ENCODE results near the gene FOXJ3. TPM values are rescaled to one million over a fixed set of nuclear protein-coding genes. Genes with fewer than 3 reads are reported as not detected.

FOXJ3 gene
- total and polyA plus RNA-seq, 10 donors, result 8.9 to 85.8 (median 57.3) TPM

GRCh38 chr1:42167611-42168390 is 167.2 kb downstream of the FOXJ3 start:
- DNase-seq, result no peak
- peaks cover 0 to 11% (median 0%) of the 10 kb centered on the region in 7 donors for H3K27me3 ChIP-seq (replicated peaks in 1 of 7)
- no peaks in the 10 kb centered on the region for H3K9me3 ChIP-seq
- peak overlapping the region in 2 of 8 donors; percentile 2 to 11 for H3K27ac ChIP-seq
- intact Hi-C loops (cut with DNase I; ENCODE audit: low total_unique reads), result no loop called here
- 86 to 88% (median 87%) methylated on average over 21 of the region's 21 CpGs for WGBS, 5 donors
- no peak overlapping the region for H3K4me3 ChIP-seq
- H3K4me1 ChIP-seq, result peaks cover 1 to 69% (median 42%) of the 10 kb centered on the region in 6 donors
- TF ChIP-seq POLR2A (IDR thresholded peaks at IDR 0.05) (no peak), POLR2AphosphoS5 (IDR thresholded peaks at IDR 0.05) (no peak), CTCF (IDR thresholded peaks at IDR 0.05 in 8 of 11, conservative IDR thresholded peaks at IDR 0.05 in 3 of 11) (no peak)
- no peaks in the 10 kb centered on the region for H3K36me3 ChIP-seq

DNA sequence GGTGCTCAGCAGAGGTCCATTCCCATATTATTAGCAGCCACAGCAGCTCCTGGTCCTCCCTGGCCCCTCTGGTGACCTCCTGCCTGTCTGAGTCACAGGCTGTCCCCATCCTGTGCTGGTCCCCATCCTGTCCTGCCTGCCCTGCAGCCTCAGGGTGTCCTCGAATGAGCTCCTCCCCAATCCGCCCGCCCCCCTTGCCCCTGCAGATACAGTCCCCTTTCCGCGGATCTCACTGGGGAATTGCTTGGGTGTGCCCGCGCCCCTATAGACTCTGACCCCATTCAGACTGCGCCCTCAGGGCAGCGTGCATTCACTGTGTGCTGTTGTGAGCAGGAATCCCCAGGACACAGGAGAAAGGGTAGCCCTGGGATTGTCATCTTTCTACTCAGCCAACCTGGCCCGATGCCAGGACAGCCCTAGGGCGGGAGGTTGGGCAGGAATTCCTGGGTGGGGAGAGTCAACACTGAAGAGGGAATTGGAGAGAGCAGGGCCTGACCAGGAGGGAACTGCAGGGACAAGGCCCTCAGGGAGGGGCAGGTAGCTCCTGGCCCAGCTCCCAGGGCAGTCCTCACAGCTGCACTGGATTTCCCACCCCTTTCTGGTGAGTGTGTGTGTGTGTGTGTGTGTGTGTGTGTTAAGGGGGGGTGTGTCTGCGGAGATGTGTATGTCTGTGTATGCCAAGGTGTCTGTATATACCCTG is 169.4 kb downstream of the FOXJ3 start:
- WGBS, 5 donors, result 56 to 74% (median 68%) methylated on average over 12 of the region's 12 CpGs
- TF ChIP-seq CTCF (IDR thresholded peaks at IDR 0.05 in 8 of 11, conservative IDR thresholded peaks at IDR 0.05 in 3 of 11) (no peak), POLR2AphosphoS5 (IDR thresholded peaks at IDR 0.05) (peak; percentile 6 to 52 (median 50)), POLR2A (IDR thresholded peaks at IDR 0.05) (no peak)
- Histone ChIP-seq H3K27me3 (replicated peaks in 1 of 7) (peaks cover 0 to 11% (median 0%) of the 10 kb centered on the region in 7 donors), H3K36me3 (no peaks in the 10 kb centered on the region), H3K27ac (peak overlapping the region in 5 of 8 donors; percentile 48 to 77 (median 74)), H3K4me3 (peak overlapping the region in 1 of 8 donors; percentile 30), H3K9me3 (peaks cover 0 to 10% (median 8%) of the 10 kb centered on the region in 8 donors), H3K4me1 (peaks cover 0 to 65% (median 26%) of the 10 kb centered on the region in 6 donors)
- peak; percentile 83 for DNase-seq
- intact Hi-C loops (cut with DNase I; ENCODE audit: low total_unique reads), result no loop called here

DNA sequence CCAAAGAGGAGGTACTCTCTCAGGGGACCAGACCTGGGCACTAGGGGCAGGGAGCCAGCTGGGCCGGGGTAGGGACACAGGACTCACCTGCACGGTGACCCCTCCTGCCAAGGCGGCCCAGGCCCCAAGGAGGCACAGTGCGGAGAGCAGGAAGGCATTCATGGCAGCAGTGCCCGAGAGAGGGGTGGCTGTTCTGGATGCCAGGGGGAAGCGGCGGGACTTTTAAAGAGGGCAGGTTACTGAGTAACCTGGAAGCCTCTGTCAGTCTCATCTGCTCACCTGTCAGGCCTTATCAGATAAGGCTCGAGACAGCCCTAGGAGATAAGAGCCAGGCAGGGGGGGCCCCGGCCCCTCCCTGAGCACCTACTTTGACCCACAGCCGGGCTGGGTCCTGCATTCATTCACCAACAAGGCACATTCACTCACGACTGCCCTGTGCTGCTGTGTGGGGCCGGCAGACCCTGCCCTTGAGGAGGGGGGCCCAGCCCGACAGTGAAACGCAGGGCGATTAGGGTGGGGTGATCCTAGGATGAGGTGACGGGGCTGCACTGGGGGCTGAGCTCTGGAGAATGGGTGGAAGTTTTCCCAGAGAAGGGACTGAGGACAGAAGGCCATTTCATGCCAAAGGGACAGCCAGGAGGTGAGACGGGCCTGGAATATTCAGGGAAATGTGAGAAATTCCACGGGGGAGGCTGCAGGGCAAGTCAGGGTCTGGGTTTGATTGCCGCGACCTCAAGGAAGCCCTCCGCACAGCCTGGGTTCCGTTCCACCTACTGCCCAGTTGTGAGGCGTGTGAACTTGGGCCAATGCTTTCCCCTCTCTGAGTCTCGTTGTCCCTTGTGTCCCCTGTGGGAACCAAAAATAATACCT is 170.2 kb downstream of the FOXJ3 start, which contains the start of gene GUCA2A:
GUCA2A (minus strand) TSS at position 195 of the 870 bp plus-strand sequence; CDS start at position 162, 33 bp downstream.
- no peaks in the 10 kb centered on the region for H3K36me3 ChIP-seq
- peak within 1 kb of the TSS in 1 of 8 donors; percentile 30 for H3K4me3 ChIP-seq
- no peak for DNase-seq
- TF ChIP-seq CTCF (IDR thresholded peaks at IDR 0.05 in 8 of 11, conservative IDR thresholded peaks at IDR 0.05 in 3 of 11) (no peak), POLR2A (IDR thresholded peaks at IDR 0.05) (no peak), POLR2AphosphoS5 (IDR thresholded peaks at IDR 0.05) (no peak)
- peaks cover 0 to 11% (median 0%) of the 10 kb centered on the region in 7 donors for H3K27me3 ChIP-seq (replicated peaks in 1 of 7)
- H3K9me3 ChIP-seq, result peaks cover 0 to 16% (median 14%) of the 10 kb centered on the region in 8 donors
- WGBS, 5 donors, result 72 to 87% (median 78%) methylated on average over 18 to 24 of the region's 24 CpGs
- peak within 1 kb of the TSS in 6 of 8 donors; percentile 49 to 77 (median 74) for H3K27ac ChIP-seq
- H3K4me1 ChIP-seq, result peaks cover 0 to 59% (median 23%) of the 10 kb centered on the region in 6 donors
- intact Hi-C loops (cut with DNase I; ENCODE audit: low total_unique reads), result no loop called here

Data from spleen (tissue), 11 donors.